ENCODE measurements around the gene FLG2. TPM values are rescaled to one million over a fixed set of nuclear protein-coding genes. Genes with fewer than 3 reads are reported as not detected.

FLG2 gene
- polyA plus RNA-seq, 3 donors = not detected

DNA sequence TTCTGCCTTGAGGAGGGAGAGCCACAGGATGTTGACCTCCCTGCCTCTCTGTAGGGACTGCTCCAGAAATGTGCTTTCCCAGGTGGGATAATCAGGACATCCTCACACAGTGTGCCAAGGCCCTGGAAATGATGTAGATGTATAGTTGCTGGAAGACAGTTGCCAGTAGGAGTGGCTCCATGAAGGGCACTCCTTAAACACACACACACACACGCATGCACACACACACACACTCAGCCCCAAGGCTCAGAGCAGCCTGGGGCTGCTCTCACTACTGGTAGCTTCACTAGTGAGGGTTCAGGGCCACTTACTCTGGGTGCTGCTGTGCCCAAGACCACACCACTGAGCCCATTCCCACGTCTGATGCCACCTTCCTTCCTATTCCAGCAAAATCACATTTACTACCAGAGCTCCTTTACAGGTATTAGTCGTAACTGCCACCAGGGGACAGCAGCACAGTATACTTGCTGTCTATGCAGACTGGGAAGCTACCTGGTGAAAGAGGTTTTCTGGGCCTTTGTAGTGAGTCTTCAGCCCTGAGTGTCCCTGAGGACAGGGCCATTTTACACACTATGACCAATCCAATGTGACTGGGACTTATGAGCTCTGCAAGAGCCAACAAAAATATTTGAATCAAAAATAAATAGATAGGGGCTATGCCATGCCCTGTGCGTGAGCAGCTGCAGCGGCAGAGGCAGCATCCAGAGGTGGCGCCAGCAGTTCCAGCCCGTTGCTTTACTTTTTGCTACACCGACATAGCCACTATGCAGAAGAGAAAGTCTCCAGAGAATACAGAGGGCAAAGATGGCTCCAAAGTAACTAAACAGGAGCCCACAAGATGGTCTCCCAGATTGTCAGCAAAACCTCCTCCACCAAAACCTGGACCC is 39.2 kb upstream of the FLG2 start:
- H3K27ac Mint-ChIP-seq = peak overlapping the region in 1 of 7 donors; percentile 23
- no peaks in the 10 kb centered on the region for H3K79me2 ChIP-seq (ENCODE audit: insufficient read depth, low read length)
- DNase-seq = no peak
- no peak overlapping the region for H3K4me2 ChIP-seq (replicated peaks; ENCODE audit: extremely low read depth, low read length, poor library complexity, severe bottlenecking)
- H3K36me3 ChIP-seq (replicated peaks in 1 of 2; ENCODE audit: control insufficient read depth in 1 of 2, insufficient read depth in 2 of 2, low read length in 2 of 2) = no peaks in the 10 kb centered on the region
- no peak overlapping the region for H3K9ac ChIP-seq (ENCODE audit: insufficient read depth, low read length, poor library complexity, severe bottlenecking)
- WGBS (ENCODE audit: insufficient coverage) = 60% methylated on average over 5 of the region's 8 CpGs
- H4K20me1 ChIP-seq (ENCODE audit: insufficient read depth, low read length) = no peaks in the 10 kb centered on the region
- TF ChIP-seq, protein P1, sequence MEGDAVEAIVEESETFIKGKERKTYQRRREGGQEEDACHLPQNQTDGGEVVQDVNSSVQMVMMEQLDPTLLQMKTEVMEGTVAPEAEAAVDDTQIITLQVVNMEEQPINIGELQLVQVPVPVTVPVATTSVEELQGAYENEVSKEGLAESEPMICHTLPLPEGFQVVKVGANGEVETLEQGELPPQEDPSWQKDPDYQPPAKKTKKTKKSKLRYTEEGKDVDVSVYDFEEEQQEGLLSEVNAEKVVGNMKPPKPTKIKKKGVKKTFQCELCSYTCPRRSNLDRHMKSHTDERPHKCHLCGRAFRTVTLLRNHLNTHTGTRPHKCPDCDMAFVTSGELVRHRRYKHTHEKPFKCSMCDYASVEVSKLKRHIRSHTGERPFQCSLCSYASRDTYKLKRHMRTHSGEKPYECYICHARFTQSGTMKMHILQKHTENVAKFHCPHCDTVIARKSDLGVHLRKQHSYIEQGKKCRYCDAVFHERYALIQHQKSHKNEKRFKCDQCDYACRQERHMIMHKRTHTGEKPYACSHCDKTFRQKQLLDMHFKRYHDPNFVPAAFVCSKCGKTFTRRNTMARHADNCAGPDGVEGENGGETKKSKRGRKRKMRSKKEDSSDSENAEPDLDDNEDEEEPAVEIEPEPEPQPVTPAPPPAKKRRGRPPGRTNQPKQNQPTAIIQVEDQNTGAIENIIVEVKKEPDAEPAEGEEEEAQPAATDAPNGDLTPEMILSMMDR (IDR thresholded peaks at IDR 0.05) = no peak
- no peaks in the 10 kb centered on the region for H3K36me3 Mint-ChIP-seq
- H3K27me3 ChIP-seq (ENCODE audit: control insufficient read depth in 2 of 2, insufficient read depth in 2 of 2, low read length in 2 of 2) = no peaks in the 10 kb centered on the region
- intact Hi-C loops (cut with micrococcal nuclease) = no loop called here
- peaks cover 0 to 3% of the 10 kb centered on the region in 2 donors for H3K9me3 ChIP-seq (replicated peaks in 1 of 2; ENCODE audit: control insufficient read depth in 1 of 2, insufficient read depth in 1 of 2, low read length in 2 of 2)
- H3K27me3 Mint-ChIP-seq (ENCODE audit: low read depth in 3 of 3) = peaks cover 3 to 9% (median 5%) of the 10 kb centered on the region in 3 donors
- H3K4me3 ChIP-seq (replicated peaks in 1 of 3; ENCODE audit: low read depth in 2 of 3, low read length in 3 of 3) = no peak overlapping the region
- H3K9me3 Mint-ChIP-seq = peaks cover 0 to 14% (median 3%) of the 10 kb centered on the region in 7 donors
- H3K4me1 ChIP-seq (ENCODE audit: control insufficient read depth in 1 of 2, insufficient read depth in 2 of 2, low read length in 2 of 2) = no peaks in the 10 kb centered on the region
- no peak overlapping the region for H3K27ac ChIP-seq (ENCODE audit: low read depth in 1 of 2, low read length in 2 of 2)
- no peaks in the 10 kb centered on the region for H3K4me1 Mint-ChIP-seq
- H2AFZ ChIP-seq (ENCODE audit: insufficient read depth, low read depth, low read length, poor library complexity, severe bottlenecking) = no peak overlapping the region
- peak overlapping the region in 1 of 2 donors; percentile 13 for H3K4me3 Mint-ChIP-seq

DNA sequence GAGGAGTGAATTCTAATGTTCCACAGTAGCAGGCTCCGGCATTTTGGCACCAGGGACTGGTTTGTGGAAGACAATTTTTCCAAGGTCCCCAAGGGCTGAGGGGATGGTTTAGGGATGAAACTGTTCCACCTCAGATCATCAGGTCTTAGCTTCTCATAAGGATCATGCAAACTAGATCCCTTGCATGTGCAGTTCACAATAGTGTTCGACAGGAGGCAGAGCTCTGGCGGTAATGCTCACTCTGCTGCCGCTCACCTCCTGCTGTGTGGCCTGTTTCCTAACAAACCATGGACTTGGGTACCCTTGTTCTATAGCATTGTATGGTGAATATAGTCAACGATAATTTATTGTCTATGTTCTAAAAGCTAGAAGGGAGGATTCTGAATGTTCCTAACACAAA is 37.7 kb upstream of the FLG2 start:
- TF ChIP-seq, protein P1 (IDR thresholded peaks at IDR 0.05) = no peak
- Histone ChIP-seq H3K27me3 (ENCODE audit: control insufficient read depth in 2 of 2, insufficient read depth in 2 of 2, low read length in 2 of 2) (no peaks in the 10 kb centered on the region), H3K4me2 (replicated peaks; ENCODE audit: extremely low read depth, low read length, poor library complexity, severe bottlenecking) (no peak overlapping the region), H3K4me3 (replicated peaks in 1 of 3; ENCODE audit: low read depth in 2 of 3, low read length in 3 of 3) (no peak overlapping the region), H4K20me1 (ENCODE audit: insufficient read depth, low read length) (no peaks in the 10 kb centered on the region), H3K27ac (ENCODE audit: low read depth in 1 of 2, low read length in 2 of 2) (no peak overlapping the region), H3K9ac (ENCODE audit: insufficient read depth, low read length, poor library complexity, severe bottlenecking) (no peak overlapping the region), H3K79me2 (ENCODE audit: insufficient read depth, low read length) (no peaks in the 10 kb centered on the region), H3K9me3 (replicated peaks in 1 of 2; ENCODE audit: control insufficient read depth in 1 of 2, insufficient read depth in 1 of 2, low read length in 2 of 2) (peaks cover 0 to 3% of the 10 kb centered on the region in 2 donors), H3K36me3 (replicated peaks in 1 of 2; ENCODE audit: control insufficient read depth in 1 of 2, insufficient read depth in 2 of 2, low read length in 2 of 2) (no peaks in the 10 kb centered on the region), H2AFZ (ENCODE audit: insufficient read depth, low read depth, low read length, poor library complexity, severe bottlenecking) (no peak overlapping the region), H3K4me1 (ENCODE audit: control insufficient read depth in 1 of 2, insufficient read depth in 2 of 2, low read length in 2 of 2) (no peaks in the 10 kb centered on the region)
- no peak for DNase-seq
- Mint-ChIP-seq H3K9me3 (peaks cover 0 to 12% (median 3%) of the 10 kb centered on the region in 7 donors), H3K4me1 (no peaks in the 10 kb centered on the region), H3K27me3 (ENCODE audit: low read depth in 3 of 3) (peaks cover 3 to 6% (median 6%) of the 10 kb centered on the region in 3 donors), H3K4me3 (no peak overlapping the region), H3K27ac (no peak overlapping the region), H3K36me3 (no peaks in the 10 kb centered on the region)
- 75% methylated on average over 1 of the region's 5 CpGs for WGBS (ENCODE audit: insufficient coverage)
- intact Hi-C loops (cut with micrococcal nuclease) = no loop called here

All from CD14-positive monocyte (primary cell).